Epithelial cell of esophagus (primary cell): ENCODE data around the gene ICAM4.
"Not testable (repeated sequence)": the region's sequence is repeated elsewhere in the genome, so short reads cannot be mapped to it uniquely, and the experiment has no call there.

Source experiments
- DNase-seq: peaks from one replicate; pipeline ENCODE4 v3.0.0; 2010; ENCODE audit warnings: low read depth
- H3K4me3 ChIP-seq: 2 replicates; pipeline ENCODE4 v1.5.1; 2011; ENCODE audit warnings: mild to moderate bottlenecking, low read length, control low read depth
- CTCF ChIP-seq: IDR thresholded peaks from 2 replicates; pipeline ENCODE4 v1.5.1; 2011; ENCODE audit warnings: low read depth, mild to moderate bottlenecking, low read length, control low read depth, inconsistent platforms; ENCODE audit not compliant: insufficient read depth; ENCODE audit errors: missing control alignments

ICAM4 gene

GRCh38 chr19:10286803-10287737 is at the start of gene ICAM4:
ICAM4 (plus strand) TSS chr19:10286955; CDS start chr19:10287013, 58 bp downstream.
- peak within 1 kb of the TSS; percentile 26 for H3K4me3 ChIP-seq
- peak; percentile 21 for DNase-seq
- no peak for TF ChIP-seq CTCF

- DNase-seq, result peak; percentile 79
- no peak for TF ChIP-seq CTCF
- no peak overlapping the region for H3K4me3 ChIP-seq
Measured at GRCh38 chr19:10237702-10238101, 49.1 kb upstream of the ICAM4 start.

- H3K4me3 ChIP-seq, result no peak overlapping the region
- no peak for TF ChIP-seq CTCF
- peak; percentile 72 for DNase-seq
Measured at GRCh38 chr19:10238172-10238783, 48.5 kb upstream of the ICAM4 start.

- DNase-seq, H3K4me3 ChIP-seq: not testable (repeated sequence)
Measured at GRCh38 chr19:10241826-10242449, 44.8 kb upstream of the ICAM4 start.

GRCh38 chr19:10243606-10244005 is 43.1 kb upstream of the ICAM4 start:
- H3K4me3 ChIP-seq, result no peak overlapping the region
- no peak for TF ChIP-seq CTCF
- no peak for DNase-seq

GRCh38 chr19:10245189-10245939 is 41.4 kb upstream of the ICAM4 start:
- no peak overlapping the region for H3K4me3 ChIP-seq
- no peak for DNase-seq
- TF ChIP-seq CTCF, result no peak
